BLaER1 (cell line): ENCODE data around the gene PARP12.

Experiments used
- H3K27ac ChIP-seq: shearing (Covaris generic); formaldehyde crosslinking; 2 replicates; pipeline ENCODE4 v1.8.1; 2022
- H3K27me3 ChIP-seq: shearing (Covaris generic); formaldehyde crosslinking; 2 replicates; pipeline ENCODE4 v1.8.1; 2022
- H3K36me3 ChIP-seq: shearing (Covaris generic); formaldehyde crosslinking; 2 replicates; pipeline ENCODE4 v1.8.1; 2022
- H3K4me1 ChIP-seq: shearing (Covaris generic); formaldehyde crosslinking; 2 replicates; pipeline ENCODE4 v1.8.1; 2022
- H3K4me2 ChIP-seq: shearing (Covaris generic); formaldehyde crosslinking; 2 replicates; pipeline ENCODE4 v1.8.1; 2022
- H3K4me3 ChIP-seq: shearing (Covaris generic); formaldehyde crosslinking; 2 replicates; pipeline ENCODE4 v1.8.1; 2022
- H3K9ac ChIP-seq: shearing (Covaris generic); formaldehyde crosslinking; 2 replicates; pipeline ENCODE4 v1.8.1; 2022
- H3K9me3 ChIP-seq: shearing (Covaris generic); formaldehyde crosslinking; 2 replicates; pipeline ENCODE4 v1.8.1; 2022
- H4K20me1 ChIP-seq: shearing (Covaris generic); formaldehyde crosslinking; 2 replicates; pipeline ENCODE4 v1.8.1; 2022
- Cebpa-rat ChIP-seq: shearing (Covaris generic); IDR thresholded peaks from 2 replicates; pipeline ENCODE4 v1.8.1; 2022

PARP12 gene

GRCh38 chr7:140051820-140052219 lies 10.9 kb downstream of the PARP12 start:
- Histone ChIP-seq H3K27me3 (no peaks in the 10 kb centered on the region), H3K4me3 (no peak overlapping the region), H3K4me1 (peaks cover 16% of the 10 kb centered on the region), H3K27ac (no peak overlapping the region), H3K9ac (no peak overlapping the region), H3K4me2 (no peak overlapping the region), H4K20me1 (peaks cover 42% of the 10 kb centered on the region; the same call in 1 of the 2 replicates), H3K9me3 (no peaks in the 10 kb centered on the region), H3K36me3 (peaks cover 67% of the 10 kb centered on the region)
- TF ChIP-seq Cebpa-rat, result no peak

DNA sequence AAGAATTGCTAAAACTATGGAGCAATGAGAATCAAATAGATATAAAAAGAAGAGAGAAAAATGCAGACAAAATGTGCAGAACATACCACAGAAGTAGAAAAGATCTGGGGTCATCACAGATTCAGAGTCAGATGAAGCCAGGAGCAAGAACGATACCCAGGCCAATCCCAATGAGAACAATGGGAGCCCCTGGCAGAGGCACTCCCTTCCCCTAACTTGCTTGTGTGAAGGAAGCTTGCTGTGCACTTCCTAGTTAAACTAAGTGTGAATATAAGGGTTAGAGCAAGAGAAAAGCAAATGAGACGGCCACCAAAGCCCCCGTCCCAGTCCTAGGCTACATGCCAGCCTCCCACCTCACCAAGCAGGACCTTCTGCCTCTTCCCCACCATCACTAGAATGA lies 12.7 kb downstream of the PARP12 start:
- Histone ChIP-seq H3K27me3 (no peaks in the 10 kb centered on the region), H3K36me3 (peaks cover 72% of the 10 kb centered on the region), H3K4me3 (no peak overlapping the region), H3K9me3 (no peaks in the 10 kb centered on the region), H4K20me1 (peaks cover 31% of the 10 kb centered on the region; the same call in 1 of the 2 replicates), H3K9ac (no peak overlapping the region), H3K4me1 (peaks cover 16% of the 10 kb centered on the region), H3K27ac (no peak overlapping the region), H3K4me2 (no peak overlapping the region)
- no peak for TF ChIP-seq Cebpa-rat

DNA sequence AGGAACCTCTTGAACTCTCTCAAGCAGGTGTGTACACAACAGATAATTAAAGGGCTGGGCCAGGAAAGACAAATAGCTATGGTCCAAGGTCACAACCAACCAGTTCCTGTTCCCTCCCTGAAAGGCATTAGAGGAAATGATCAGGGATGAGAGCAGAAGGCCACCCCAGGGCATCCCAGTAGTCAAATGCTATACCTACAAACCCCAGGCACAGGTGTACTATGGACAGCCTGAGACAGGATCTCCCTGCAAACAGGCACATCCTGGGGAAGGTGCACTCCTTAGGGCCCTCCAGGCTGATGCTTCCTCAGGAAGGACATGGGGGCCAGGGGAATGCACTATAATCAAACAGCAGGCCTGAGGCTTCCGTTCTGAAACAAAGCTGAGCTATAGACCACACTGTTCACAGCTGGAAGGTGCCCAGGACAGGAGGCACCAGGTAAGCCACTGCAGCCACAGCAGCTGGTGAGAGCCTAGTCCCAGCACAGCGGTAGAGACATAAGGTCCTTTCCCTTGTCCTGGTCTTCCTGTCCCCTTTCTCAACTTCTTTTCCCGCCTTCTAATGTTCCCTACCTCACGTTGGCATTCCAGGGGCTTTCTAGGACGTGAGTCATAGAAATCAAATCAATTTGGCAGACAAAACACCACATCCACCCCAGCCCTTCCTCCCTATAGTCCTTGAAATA lies 13.3 kb downstream of the PARP12 start:
- H3K27ac ChIP-seq, result peak overlapping the region; percentile 10; the same call in 1 of the 2 replicates
- no peaks in the 10 kb centered on the region for H3K9me3 ChIP-seq
- no peak overlapping the region for H3K9ac ChIP-seq
- H4K20me1 ChIP-seq, result peaks cover 27% of the 10 kb centered on the region; the same call in 1 of the 2 replicates
- peaks cover 16% of the 10 kb centered on the region for H3K4me1 ChIP-seq
- H3K27me3 ChIP-seq, result no peaks in the 10 kb centered on the region
- peaks cover 72% of the 10 kb centered on the region for H3K36me3 ChIP-seq
- TF ChIP-seq Cebpa-rat, result no peak
- peak overlapping the region; percentile 52 for H3K4me2 ChIP-seq
- no peak overlapping the region for H3K4me3 ChIP-seq

DNA sequence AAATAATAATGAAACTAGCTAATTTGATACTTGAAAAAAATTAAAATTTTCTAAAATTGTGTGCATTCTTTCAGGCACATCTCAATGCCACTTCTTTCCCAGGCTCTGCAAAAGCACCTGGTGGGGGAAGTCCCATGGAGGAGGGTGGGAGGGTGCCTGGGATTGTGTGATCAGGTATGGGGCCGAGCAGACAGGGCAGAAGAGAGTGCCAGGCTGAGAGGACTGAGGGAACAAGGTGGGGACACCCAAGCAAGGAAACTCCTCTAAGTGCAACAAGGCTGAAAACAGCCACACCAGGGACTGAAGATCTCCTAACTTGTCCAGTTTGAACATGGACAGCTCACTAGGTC lies 13.8 kb downstream of the PARP12 start:
- TF ChIP-seq Cebpa-rat, result no peak
- H4K20me1 ChIP-seq, result peaks cover 26% of the 10 kb centered on the region; the same call in 1 of the 2 replicates
- no peak overlapping the region; the same call in 1 of the 2 replicates for H3K27ac ChIP-seq
- no peak overlapping the region for H3K9ac ChIP-seq
- peaks cover 12% of the 10 kb centered on the region for H3K4me1 ChIP-seq
- H3K36me3 ChIP-seq, result peaks cover 72% of the 10 kb centered on the region
- H3K4me3 ChIP-seq, result no peak overlapping the region
- H3K27me3 ChIP-seq, result no peaks in the 10 kb centered on the region
- no peaks in the 10 kb centered on the region for H3K9me3 ChIP-seq
- 0 out of 2 replicates have a peak overlapping the region, but pooled peaks have one; percentile 52 for H3K4me2 ChIP-seq

DNA sequence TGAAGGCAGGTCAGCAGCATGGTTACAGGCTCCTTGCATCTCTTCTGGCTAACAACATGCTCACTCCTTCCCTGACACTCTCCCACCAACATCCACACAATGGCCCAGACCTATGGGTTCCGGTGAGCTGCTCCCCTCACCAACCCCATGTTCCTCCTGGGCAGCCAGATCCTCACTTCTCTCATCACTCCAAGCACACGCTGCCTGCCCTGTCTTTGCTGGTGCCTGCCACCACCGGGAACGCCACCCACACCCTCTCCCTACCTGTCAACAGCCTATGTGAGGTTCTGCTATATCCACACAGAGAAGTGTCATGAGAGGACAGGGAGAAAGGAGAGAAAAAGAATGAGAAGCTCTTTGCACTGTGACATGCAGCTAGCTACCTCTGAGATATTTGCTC lies 14.6 kb downstream of the PARP12 start:
- peaks cover 75% of the 10 kb centered on the region for H3K36me3 ChIP-seq
- no peaks in the 10 kb centered on the region for H3K9me3 ChIP-seq
- H3K9ac ChIP-seq, result no peak overlapping the region
- no peak overlapping the region for H3K27ac ChIP-seq
- H4K20me1 ChIP-seq, result peaks cover 26% of the 10 kb centered on the region; the same call in 1 of the 2 replicates
- no peak for TF ChIP-seq Cebpa-rat
- peaks cover 10% of the 10 kb centered on the region for H3K4me1 ChIP-seq
- no peaks in the 10 kb centered on the region for H3K27me3 ChIP-seq
- no peak overlapping the region for H3K4me3 ChIP-seq
- H3K4me2 ChIP-seq, result no peak overlapping the region

- peaks cover 75% of the 10 kb centered on the region for H3K36me3 ChIP-seq
- no peak overlapping the region for H3K4me2 ChIP-seq
- H4K20me1 ChIP-seq, result peaks cover 29% of the 10 kb centered on the region; the same call in 1 of the 2 replicates
- H3K4me1 ChIP-seq, result peaks cover 10% of the 10 kb centered on the region
- no peaks in the 10 kb centered on the region for H3K27me3 ChIP-seq
- no peak overlapping the region for H3K9ac ChIP-seq
- no peak overlapping the region for H3K27ac ChIP-seq
- TF ChIP-seq Cebpa-rat, result no peak
- H3K9me3 ChIP-seq, result no peaks in the 10 kb centered on the region
- H3K4me3 ChIP-seq, result no peak overlapping the region
These were observed 15.6 kb downstream of the PARP12 start for GRCh38 chr7:140047197-140047596.

- no peak overlapping the region for H3K9ac ChIP-seq
- H3K27me3 ChIP-seq, result no peaks in the 10 kb centered on the region
- peaks cover 79% of the 10 kb centered on the region for H3K36me3 ChIP-seq
- no peak overlapping the region for H3K27ac ChIP-seq
- no peak overlapping the region for H3K4me2 ChIP-seq
- TF ChIP-seq Cebpa-rat, result no peak
- H3K9me3 ChIP-seq, result no peaks in the 10 kb centered on the region
- no peak overlapping the region for H3K4me3 ChIP-seq
- peaks cover 10% of the 10 kb centered on the region for H3K4me1 ChIP-seq
- peaks cover 32% of the 10 kb centered on the region; the same call in 1 of the 2 replicates for H4K20me1 ChIP-seq
These were observed 17.1 kb downstream of the PARP12 start for GRCh38 chr7:140045697-140046096.

- TF ChIP-seq Cebpa-rat, result no peak
- H3K36me3 ChIP-seq, result peaks cover 83% of the 10 kb centered on the region
- peaks cover 32% of the 10 kb centered on the region for H4K20me1 ChIP-seq
These were observed 18.5 kb downstream of the PARP12 start for GRCh38 chr7:140044251-140044650.

DNA sequence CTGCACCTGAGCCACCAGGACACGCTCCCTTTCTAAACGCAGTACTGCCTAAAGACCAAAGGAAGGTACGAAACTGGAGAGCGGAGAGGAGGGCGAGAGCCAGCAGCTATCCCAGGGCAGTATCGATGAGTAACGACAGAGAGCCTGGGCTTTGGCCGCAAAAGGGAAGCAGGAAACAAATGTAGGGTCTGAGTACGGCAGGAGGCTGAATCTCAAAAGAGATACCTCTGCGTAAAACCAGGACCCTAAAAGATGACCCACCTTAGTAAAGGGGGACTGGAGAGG lies 20.4 kb downstream of the PARP12 start:
- peaks cover 95% of the 10 kb centered on the region for H3K36me3 ChIP-seq
- H3K4me1 ChIP-seq, result no peaks in the 10 kb centered on the region
- no peak overlapping the region for H3K4me3 ChIP-seq
- H3K4me2 ChIP-seq, result no peak overlapping the region
- TF ChIP-seq Cebpa-rat, result no peak
- no peaks in the 10 kb centered on the region for H3K27me3 ChIP-seq
- no peak overlapping the region for H3K9ac ChIP-seq
- H4K20me1 ChIP-seq, result peaks cover 47% of the 10 kb centered on the region
- H3K27ac ChIP-seq, result no peak overlapping the region
- no peaks in the 10 kb centered on the region for H3K9me3 ChIP-seq

More at GRCh38 chr7:140044251-140044650, 18.5 kb downstream of the PARP12 start:
- Histone ChIP-seq H3K4me1 (peaks cover 4% of the 10 kb centered on the region), H3K9ac (no peak overlapping the region), H3K27ac (no peak overlapping the region), H3K27me3 (no peaks in the 10 kb centered on the region), H3K4me2 (no peak overlapping the region), H3K4me3 (no peak overlapping the region), H3K9me3 (no peaks in the 10 kb centered on the region)

GRCh38 chr7:140041659-140042385 lies 20.9 kb downstream of the PARP12 start:
- H4K20me1 ChIP-seq, result peaks cover 48% of the 10 kb centered on the region
- no peaks in the 10 kb centered on the region for H3K9me3 ChIP-seq
- H3K9ac ChIP-seq, result no peak overlapping the region
- H3K4me1 ChIP-seq, result no peaks in the 10 kb centered on the region
- no peak overlapping the region for H3K4me3 ChIP-seq
- H3K36me3 ChIP-seq, result peaks cover 95% of the 10 kb centered on the region
- H3K27me3 ChIP-seq, result no peaks in the 10 kb centered on the region
- H3K27ac ChIP-seq, result no peak overlapping the region
- H3K4me2 ChIP-seq, result no peak overlapping the region
- TF ChIP-seq Cebpa-rat, result no peak
